ENCODE data around the gene CTPS1.

GRCh38 chr1:41003127-41003639 lies 23.7 kb downstream of the CTPS1 start:
- TF ChIP-seq CTCF (IDR thresholded peaks at IDR 0.05; ENCODE audit: borderline replicate concordance, extremely low read depth, low read length, poor library complexity, severe bottlenecking) (no peak), EZH2 (IDR thresholded peaks at IDR 0.05; ENCODE audit: borderline replicate concordance, low read depth, low read length, severe bottlenecking) (no peak)
